Esophagus (tissue), 2 donors: ENCODE data around the gene ADGRA1. TPM values are rescaled to one million over a fixed set of nuclear protein-coding genes. Genes with fewer than 3 reads are reported as not detected.

Source experiments
- H3K27ac ChIP-seq, 2 donors: one replicate each; pipeline ENCODE4 v1.5.1; 2013; ENCODE audit warnings: low read depth in 2 of 2, mild to moderate bottlenecking in 2 of 2, inconsistent platforms in 1 of 2, low read length in 1 of 2, moderate library complexity in 1 of 2
- H3K27me3 ChIP-seq, 2 donors: one replicate each; pipeline ENCODE4 v1.6.1; 2013; ENCODE audit warnings: low read length in 2 of 2, control low read depth in 1 of 2, mild to moderate bottlenecking in 1 of 2; ENCODE audit not compliant: insufficient read depth in 2 of 2, control insufficient read depth in 1 of 2
- H3K36me3 ChIP-seq, 2 donors: one replicate each; pipeline ENCODE4 v1.6.1; 2013; ENCODE audit warnings: low read length in 1 of 2; ENCODE audit not compliant: control insufficient read depth in 2 of 2, insufficient read depth in 2 of 2
- H3K4me1 ChIP-seq, 2 donors: one replicate each; pipeline ENCODE4 v1.6.1; 2013; ENCODE audit warnings: low read length in 1 of 2; ENCODE audit not compliant: control insufficient read depth in 2 of 2, insufficient read depth in 2 of 2
- H3K4me3 ChIP-seq, 2 donors: one replicate each; pipeline ENCODE4 v1.5.1; 2013; ENCODE audit warnings: low read length in 2 of 2, mild to moderate bottlenecking in 2 of 2, low read depth in 1 of 2, moderate library complexity in 1 of 2
- H3K9me3 ChIP-seq, 2 donors: one replicate each; pipeline ENCODE4 v1.6.1; 2013; ENCODE audit warnings: mild to moderate bottlenecking in 2 of 2, low read depth in 1 of 2, low read length in 1 of 2, moderate library complexity in 1 of 2; ENCODE audit not compliant: control insufficient read depth in 2 of 2, insufficient read depth in 1 of 2
- WGBS, 2 donors: extraction: QIAGEN DNeasy Blood & Tissue Kit; methylation state at CpG; one replicate each; pipeline ENCODE4 v1.1.7; 2013; 5-methylcytosine and 5-hydroxymethylcytosine counted together
- polyA plus RNA-seq, 2 donors: library from polyadenylated mRNA; stranded (reverse); fragments of 200-250 nt; gene quantifications; one replicate each; pipeline ENCODE4 v1.2.3, GENCODE V29; 2013
- donor health status: healthy with polysubstance abuse.
- donor health status: Bipolar disorder and iron deficiency.

ADGRA1 gene
- polyA plus RNA-seq, 2 donors = 0.01 to 0.04 TPM

- H3K27me3 ChIP-seq = no peaks in the 10 kb centered on the region
- 59 to 60% methylated on average over 10 to 11 of the region's 11 CpGs for WGBS, 2 donors
- no peak overlapping the region for H3K27ac ChIP-seq
- H3K4me3 ChIP-seq = no peak overlapping the region
- no peaks in the 10 kb centered on the region for H3K9me3 ChIP-seq
- no peaks in the 10 kb centered on the region for H3K36me3 ChIP-seq
- no peaks in the 10 kb centered on the region for H3K4me1 ChIP-seq
These were observed 16.0 kb upstream of the ADGRA1 start for GRCh38 chr10:133071733-133072132.

- Histone ChIP-seq H3K9me3 (no peaks in the 10 kb centered on the region), H3K27me3 (no peaks in the 10 kb centered on the region), H3K27ac (no peak overlapping the region), H3K36me3 (no peaks in the 10 kb centered on the region), H3K4me3 (no peak overlapping the region), H3K4me1 (no peaks in the 10 kb centered on the region)
- 58 to 59% methylated on average over 19 of the region's 19 CpGs for WGBS, 2 donors
These were observed 15.5 kb upstream of the ADGRA1 start for GRCh38 chr10:133072196-133072595.

GRCh38 chr10:133072720-133073390 is 14.9 kb upstream of the ADGRA1 start:
- 78 to 86% methylated on average over 34 of the region's 34 CpGs for WGBS, 2 donors
- Histone ChIP-seq H3K4me1 (no peaks in the 10 kb centered on the region), H3K27me3 (no peaks in the 10 kb centered on the region), H3K36me3 (no peaks in the 10 kb centered on the region), H3K4me3 (no peak overlapping the region), H3K27ac (no peak overlapping the region), H3K9me3 (no peaks in the 10 kb centered on the region)

DNA sequence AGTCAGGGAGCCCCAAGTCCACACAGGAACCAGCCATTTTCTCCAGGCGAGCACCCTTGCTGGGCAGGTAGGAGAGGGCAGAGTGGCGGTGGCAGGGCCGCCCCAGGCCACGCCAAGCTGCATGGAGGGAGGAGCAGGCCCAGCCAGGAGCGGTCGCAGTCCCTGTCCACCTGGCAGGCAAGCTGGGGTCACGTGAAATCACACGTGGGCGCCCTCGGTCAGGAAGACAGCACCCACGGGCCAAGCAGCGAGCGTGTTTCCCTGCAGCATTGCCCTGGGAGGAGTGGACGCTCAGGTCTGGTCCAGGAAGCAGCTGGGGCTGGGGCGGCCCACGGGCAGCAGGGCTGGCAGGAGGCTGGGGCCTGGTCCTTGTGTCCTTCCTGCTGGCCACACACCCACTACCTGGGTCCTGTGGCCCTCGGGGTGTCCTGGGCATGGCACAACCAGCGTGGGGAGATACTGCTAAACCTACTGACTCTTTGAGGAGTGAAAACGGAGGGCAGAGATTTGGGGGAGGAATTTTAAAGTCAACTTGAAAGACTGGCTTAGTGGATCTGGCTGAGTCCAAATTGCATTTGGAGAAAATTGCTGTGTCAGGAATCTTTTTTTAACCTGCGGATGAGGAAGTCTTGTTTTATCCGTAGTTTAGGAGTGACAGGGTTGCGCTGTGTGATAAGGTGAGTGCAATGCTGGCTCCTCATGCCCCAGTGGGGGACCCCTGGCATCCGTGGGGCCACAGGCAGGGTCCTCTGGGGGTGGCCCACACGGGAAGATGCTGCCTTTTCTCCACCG is 12.2 kb upstream of the ADGRA1 start:
- peaks cover 0 to 3% of the 10 kb centered on the region in 2 donors for H3K9me3 ChIP-seq
- no peaks in the 10 kb centered on the region for H3K4me1 ChIP-seq
- H3K27me3 ChIP-seq = no peaks in the 10 kb centered on the region
- WGBS, 2 donors = 82 to 83% methylated on average over 24 to 25 of the region's 25 CpGs
- H3K36me3 ChIP-seq = no peaks in the 10 kb centered on the region
- no peak overlapping the region for H3K27ac ChIP-seq
- no peak overlapping the region for H3K4me3 ChIP-seq

DNA sequence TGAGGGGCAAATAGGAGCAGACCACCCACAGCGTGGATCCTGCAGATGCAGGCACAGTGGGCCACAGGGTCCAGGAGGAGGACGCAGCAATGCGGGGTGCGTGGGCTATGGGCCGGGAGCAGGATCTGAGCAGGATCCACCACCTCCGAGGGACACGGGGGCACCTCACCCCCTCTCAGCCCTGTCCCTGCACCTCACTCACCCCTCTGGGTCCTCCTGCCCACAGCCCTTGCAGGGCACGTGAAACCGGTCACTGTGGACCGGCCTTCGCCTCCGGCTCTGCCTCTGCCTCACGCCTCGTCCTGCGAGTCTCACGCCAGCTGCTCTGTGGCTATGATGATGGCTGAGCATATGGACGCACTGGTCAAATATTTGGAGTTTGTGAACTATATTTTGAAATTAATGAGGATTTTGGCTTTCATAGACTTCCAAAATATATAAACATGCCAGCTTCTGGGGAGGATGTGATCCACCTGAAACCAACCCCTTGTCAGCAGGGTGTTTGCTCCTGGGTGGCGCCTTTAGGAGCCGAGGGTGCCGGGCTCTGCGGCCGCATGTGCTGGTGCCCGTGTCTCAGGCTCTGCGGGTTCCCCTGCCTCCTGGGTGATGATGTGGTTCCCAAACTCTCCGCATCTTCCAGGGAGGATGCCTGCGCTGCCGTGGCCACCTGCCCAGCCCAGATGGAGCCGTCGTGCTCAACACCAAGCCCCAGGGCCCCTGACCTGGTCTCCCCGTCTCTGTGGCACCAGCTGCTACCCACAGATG is 11.3 kb upstream of the ADGRA1 start:
- no peak overlapping the region for H3K27ac ChIP-seq
- no peak overlapping the region for H3K4me3 ChIP-seq
- H3K4me1 ChIP-seq = no peaks in the 10 kb centered on the region
- WGBS, 2 donors = 81 to 83% methylated on average over 30 of the region's 30 CpGs
- H3K27me3 ChIP-seq = no peaks in the 10 kb centered on the region
- H3K9me3 ChIP-seq = peaks cover 0 to 3% of the 10 kb centered on the region in 2 donors
- H3K36me3 ChIP-seq = no peaks in the 10 kb centered on the region

GRCh38 chr10:133079836-133080682 is 7.7 kb upstream of the ADGRA1 start:
- Histone ChIP-seq H3K36me3 (no peaks in the 10 kb centered on the region), H3K4me1 (no peaks in the 10 kb centered on the region), H3K27ac (no peak overlapping the region), H3K9me3 (peaks cover 0 to 3% of the 10 kb centered on the region in 2 donors), H3K4me3 (no peak overlapping the region), H3K27me3 (no peaks in the 10 kb centered on the region)
- 57 to 62% methylated on average over 37 to 39 of the region's 39 CpGs for WGBS, 2 donors

DNA sequence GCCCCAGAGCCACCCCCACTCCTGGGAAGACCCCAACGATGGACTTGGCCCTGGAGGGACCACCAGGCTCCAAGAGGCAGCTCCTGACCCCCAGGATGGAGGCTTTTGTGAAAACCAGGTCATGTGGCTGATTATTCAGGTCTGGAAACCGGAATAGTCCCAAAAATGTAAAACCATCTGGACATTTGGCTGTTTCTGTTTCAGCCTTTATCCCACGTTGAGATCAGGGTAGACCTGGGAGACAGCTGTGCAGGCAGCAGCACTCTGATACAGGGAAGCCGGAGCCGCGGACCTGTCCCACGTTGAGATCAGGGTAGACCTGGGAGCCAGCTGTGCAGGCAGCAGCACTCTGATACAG is 7.1 kb upstream of the ADGRA1 start:
- Histone ChIP-seq H3K27ac (no peak overlapping the region), H3K4me3 (no peak overlapping the region), H3K36me3 (no peaks in the 10 kb centered on the region), H3K4me1 (no peaks in the 10 kb centered on the region), H3K9me3 (peaks cover 0 to 3% of the 10 kb centered on the region in 2 donors), H3K27me3 (no peaks in the 10 kb centered on the region)
- 75 to 76% methylated on average over 7 of the region's 7 CpGs for WGBS, 2 donors

DNA sequence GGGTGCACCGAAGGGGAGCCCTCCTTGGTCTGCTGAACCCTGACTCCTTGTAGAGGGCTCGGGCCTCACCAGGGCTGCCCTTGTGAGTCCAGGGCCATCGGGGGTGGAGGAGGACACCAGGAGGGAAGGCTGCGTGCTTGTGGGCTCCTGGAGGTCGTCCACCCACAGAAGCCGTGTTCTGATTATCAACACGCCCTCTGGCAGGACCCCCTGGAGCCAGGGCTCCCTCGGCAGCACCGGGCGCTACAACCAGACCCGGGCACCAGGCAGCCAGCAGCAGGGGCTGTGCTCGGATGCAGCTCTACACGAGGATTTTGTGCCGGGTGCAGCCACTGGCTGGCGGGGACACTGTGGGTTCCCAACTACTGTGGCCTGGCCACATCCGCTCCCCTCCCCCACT is 6.1 kb upstream of the ADGRA1 start:
- WGBS, 2 donors = 80 to 87% methylated on average over 15 to 16 of the region's 16 CpGs
- H3K9me3 ChIP-seq = peaks cover 0 to 3% of the 10 kb centered on the region in 2 donors
- H3K4me3 ChIP-seq = no peak overlapping the region
- H3K27me3 ChIP-seq = no peaks in the 10 kb centered on the region
- no peaks in the 10 kb centered on the region for H3K36me3 ChIP-seq
- no peaks in the 10 kb centered on the region for H3K4me1 ChIP-seq
- H3K27ac ChIP-seq = no peak overlapping the region
